Upper lobe of right lung (tissue), 1 donor: ENCODE results near the gene POMT1. TPM values are rescaled to one million over a fixed set of nuclear protein-coding genes. Genes with fewer than 3 reads are reported as not detected.

Experiments used
- ATAC-seq: fragments of 200-7000 bp; cut with Tn5 transposase; one replicate; pipeline ENCODE4 v1.9.1; 2020; ENCODE audit warnings: mild to moderate bottlenecking, moderate library complexity
- DNase-seq: peaks from one replicate; pipeline ENCODE4 v3.0.0-alpha.2; 2020
- H3K27ac ChIP-seq: fragments of 200-600 bp; one replicate; pipeline ENCODE4 v1.8.0; 2022
- H3K27me3 ChIP-seq: fragments of 200-600 bp; one replicate; pipeline ENCODE4 v1.8.0; 2022; ENCODE audit warnings: mild to moderate bottlenecking
- H3K36me3 ChIP-seq: fragments of 200-600 bp; one replicate; pipeline ENCODE4 v1.8.0; 2022
- H3K4me1 ChIP-seq: fragments of 200-600 bp; one replicate; pipeline ENCODE4 v1.8.0; 2022
- H3K4me3 ChIP-seq: fragments of 200-600 bp; one replicate; pipeline ENCODE4 v1.8.0; 2022; ENCODE audit warnings: mild to moderate bottlenecking
- H3K9me3 ChIP-seq: fragments of 200-600 bp; one replicate; pipeline ENCODE4 v1.8.0; 2022
- intact Hi-C: fragments of 100-400 bp; cut with DNase I; formaldehyde crosslinking; loops from one replicate; pipeline ENCODE4 v1.11.0; 2022
- total RNA-seq: library from RNA; stranded (reverse); fragmentation: NEBNext Ultra II Directional; extraction: Animal tissue kit (Norgen Biotek cat#: 25700); gene quantifications from one replicate; pipeline ENCODE4 v1.2.1, GENCODE V29; 2021
- TF ChIP-seq, protein P1 (sequence below): fragments of 200-600 bp; IDR thresholded peaks from one replicate; pipeline ENCODE4 v1.8.0; 2022; ENCODE audit warnings: antibody characterized with exemption
- donor health status: DM: no; HTN: yes; CAD: no; lungs with severe emphysema.

POMT1 gene
- total RNA-seq, 1 donor from 2014 or later = 25.2 TPM

DNA sequence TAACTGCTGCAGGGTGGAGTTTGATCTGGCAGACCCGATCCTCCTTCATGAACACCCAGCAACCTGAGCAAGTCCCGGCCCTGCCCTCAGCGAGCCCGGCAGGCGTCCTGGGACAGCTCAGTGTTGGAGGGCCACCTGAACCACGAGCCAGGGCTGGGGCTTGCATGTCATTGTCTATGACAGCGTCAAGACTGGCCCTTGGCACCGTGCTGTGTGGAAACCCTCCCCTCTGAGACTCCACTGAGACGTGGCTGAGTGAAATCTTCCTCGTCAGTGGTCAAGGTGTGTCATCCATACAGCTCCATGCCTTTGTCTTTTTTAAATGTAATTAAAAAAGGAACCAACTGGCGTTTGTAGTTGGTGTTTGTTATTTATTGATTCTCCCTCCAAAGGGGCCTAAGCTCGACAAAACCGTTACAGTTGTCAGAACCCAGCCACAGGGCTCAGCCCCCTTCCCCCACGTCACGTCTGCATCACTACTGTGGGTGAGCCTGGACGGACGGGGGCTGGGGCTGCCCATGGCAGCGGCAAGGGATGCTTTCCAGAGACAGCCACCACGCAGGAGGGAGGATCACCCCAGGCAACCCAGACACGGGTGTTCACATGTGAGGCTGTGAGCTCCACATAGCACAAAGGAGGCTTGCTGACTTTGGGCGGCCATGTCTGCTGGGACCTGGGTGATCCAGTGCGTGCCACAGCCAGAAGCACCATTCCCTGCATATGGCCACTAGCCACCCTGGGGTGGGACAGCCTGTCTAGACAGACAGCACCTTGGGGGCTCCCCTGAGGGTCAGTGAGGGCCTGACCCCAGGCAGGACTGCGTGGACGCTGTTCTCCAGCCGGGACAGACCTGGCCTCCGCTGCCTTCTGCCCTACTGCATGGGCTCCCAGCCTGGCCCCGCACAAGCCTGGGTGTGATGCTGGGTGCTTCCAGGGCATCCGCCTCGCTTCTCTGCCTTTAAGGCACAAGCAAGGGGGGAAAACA is 21.0 kb downstream of the POMT1 start:
- H3K27ac ChIP-seq = no peak overlapping the region
- no peaks in the 10 kb centered on the region for H3K4me1 ChIP-seq
- H3K36me3 ChIP-seq = peaks cover 94% of the 10 kb centered on the region
- TF ChIP-seq, protein P1, sequence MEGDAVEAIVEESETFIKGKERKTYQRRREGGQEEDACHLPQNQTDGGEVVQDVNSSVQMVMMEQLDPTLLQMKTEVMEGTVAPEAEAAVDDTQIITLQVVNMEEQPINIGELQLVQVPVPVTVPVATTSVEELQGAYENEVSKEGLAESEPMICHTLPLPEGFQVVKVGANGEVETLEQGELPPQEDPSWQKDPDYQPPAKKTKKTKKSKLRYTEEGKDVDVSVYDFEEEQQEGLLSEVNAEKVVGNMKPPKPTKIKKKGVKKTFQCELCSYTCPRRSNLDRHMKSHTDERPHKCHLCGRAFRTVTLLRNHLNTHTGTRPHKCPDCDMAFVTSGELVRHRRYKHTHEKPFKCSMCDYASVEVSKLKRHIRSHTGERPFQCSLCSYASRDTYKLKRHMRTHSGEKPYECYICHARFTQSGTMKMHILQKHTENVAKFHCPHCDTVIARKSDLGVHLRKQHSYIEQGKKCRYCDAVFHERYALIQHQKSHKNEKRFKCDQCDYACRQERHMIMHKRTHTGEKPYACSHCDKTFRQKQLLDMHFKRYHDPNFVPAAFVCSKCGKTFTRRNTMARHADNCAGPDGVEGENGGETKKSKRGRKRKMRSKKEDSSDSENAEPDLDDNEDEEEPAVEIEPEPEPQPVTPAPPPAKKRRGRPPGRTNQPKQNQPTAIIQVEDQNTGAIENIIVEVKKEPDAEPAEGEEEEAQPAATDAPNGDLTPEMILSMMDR = no peak
- ATAC-seq = no peak
- no peak overlapping the region for H3K4me3 ChIP-seq
- intact Hi-C loops = no loop called here
- no peaks in the 10 kb centered on the region for H3K9me3 ChIP-seq
- no peak for DNase-seq
- H3K27me3 ChIP-seq = no peaks in the 10 kb centered on the region

DNA sequence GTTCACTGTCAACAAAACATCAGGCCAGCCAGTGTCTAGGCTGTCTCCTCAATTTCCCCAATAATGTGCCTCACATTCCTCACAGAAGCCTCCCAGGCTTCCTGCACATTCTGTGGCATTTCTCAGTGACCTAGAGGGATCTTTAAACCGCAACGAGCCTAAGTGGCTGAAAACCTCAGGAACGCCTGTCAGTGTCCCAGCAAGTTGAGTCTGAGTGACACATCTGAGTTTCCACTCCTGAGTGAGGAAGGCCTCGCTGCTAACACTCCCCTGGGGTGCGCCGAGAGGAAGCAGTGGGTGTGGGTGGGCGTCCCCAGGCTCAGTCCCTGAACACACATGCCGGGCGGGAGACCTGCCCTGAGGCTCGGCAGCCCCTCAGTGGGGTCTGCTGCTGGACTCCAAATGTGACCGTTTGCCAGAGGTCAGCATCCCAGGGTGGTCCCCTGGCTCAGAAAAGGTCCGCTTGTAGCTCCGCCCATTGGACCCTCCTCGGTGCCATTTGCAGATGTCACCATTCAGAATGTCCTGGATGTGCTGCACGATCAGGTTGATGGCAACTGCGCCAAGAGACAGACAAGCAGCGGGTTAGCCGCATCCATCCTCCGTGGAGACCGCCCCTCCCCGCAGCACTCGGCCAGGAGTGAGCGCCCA is 22.1 kb downstream of the POMT1 start:
- H3K36me3 ChIP-seq = peaks cover 91% of the 10 kb centered on the region
- DNase-seq (no peak), ATAC-seq (no peak)
- no peaks in the 10 kb centered on the region for H3K27me3 ChIP-seq
- no peak overlapping the region for H3K27ac ChIP-seq
- TF ChIP-seq, protein P1 = no peak
- intact Hi-C loops = no loop called here
- no peaks in the 10 kb centered on the region for H3K9me3 ChIP-seq
- no peak overlapping the region for H3K4me3 ChIP-seq
- peaks cover 2% of the 10 kb centered on the region for H3K4me1 ChIP-seq

DNA sequence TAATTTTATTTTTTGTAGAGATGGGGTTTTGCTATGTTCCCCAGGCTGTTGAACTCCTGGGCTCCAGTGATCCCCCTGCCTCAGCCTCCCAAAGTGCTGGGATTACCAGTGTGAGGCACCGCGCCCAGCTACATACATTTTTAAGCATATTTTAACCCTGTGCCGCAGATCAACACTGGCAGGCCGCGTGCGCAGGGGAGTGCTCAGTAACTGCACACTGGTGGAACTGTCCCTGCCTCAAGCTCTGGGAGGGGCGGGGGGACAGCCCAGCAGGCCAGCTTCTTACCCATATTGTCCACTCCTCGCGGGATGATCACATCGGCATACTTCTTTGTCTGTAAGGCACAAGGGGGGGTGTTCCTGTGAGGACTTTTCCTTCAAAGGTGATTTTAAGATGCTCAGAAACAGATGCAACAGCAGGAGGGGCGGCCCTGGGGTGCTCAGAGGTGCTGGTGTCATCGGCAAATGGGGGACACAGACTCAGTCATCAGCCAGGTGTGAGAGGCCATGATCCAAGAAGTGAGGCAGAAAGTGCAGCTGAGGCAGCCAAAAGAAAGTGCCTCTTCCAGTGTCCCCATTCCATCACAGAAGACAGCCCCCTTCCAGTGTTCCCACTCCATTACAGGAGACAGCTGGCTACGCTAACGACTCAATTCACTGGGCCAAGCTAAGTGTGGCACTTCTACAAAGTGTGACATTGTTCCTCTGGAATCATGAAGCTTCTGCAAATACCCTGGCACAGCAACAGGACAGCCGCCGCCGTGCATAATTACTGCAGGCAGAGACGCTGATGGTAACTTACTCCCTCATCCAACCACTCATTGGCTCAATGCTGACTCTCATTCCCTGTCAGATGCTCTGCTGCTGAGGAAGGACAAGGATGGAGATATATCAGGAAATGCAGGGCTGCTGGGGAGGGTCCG is 23.2 kb downstream of the POMT1 start:
- TF ChIP-seq, protein P1 = no peak
- H3K36me3 ChIP-seq = peaks cover 80% of the 10 kb centered on the region

DNA sequence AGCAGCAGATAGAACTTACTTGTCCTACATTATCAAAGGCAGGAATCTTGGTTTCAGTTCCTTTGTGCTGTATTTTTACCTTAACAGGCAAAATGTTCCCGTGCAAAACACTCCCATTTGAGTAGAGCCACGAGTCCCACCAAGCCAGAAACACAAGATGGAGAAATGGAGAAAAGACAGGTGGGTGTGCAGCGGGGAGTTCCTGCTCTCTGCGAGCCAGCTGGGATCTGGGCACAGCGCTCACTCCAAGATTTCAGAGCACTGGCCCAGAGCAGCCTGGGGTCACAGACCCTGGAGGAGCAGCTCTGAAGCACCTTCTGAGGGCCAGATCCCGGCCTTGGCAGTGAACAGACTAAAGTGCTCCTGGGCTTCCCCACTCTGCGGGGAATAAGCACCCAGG is 25.5 kb downstream of the POMT1 start:
- DNase-seq = no peak
- no peaks in the 10 kb centered on the region for H3K9me3 ChIP-seq
- H3K27ac ChIP-seq = no peak overlapping the region
- H3K4me1 ChIP-seq = peaks cover 12% of the 10 kb centered on the region
- no peak overlapping the region for H3K4me3 ChIP-seq
- TF ChIP-seq, protein P1 = no peak
- intact Hi-C loops = no loop called here
- H3K36me3 ChIP-seq = peaks cover 58% of the 10 kb centered on the region
- no peaks in the 10 kb centered on the region for H3K27me3 ChIP-seq
- ATAC-seq = no peak

More for the DNA sequence above, 23.2 kb downstream of the POMT1 start:
- ATAC-seq = no peak
- intact Hi-C loops = no loop called here
- Histone ChIP-seq H3K27me3 (no peaks in the 10 kb centered on the region), H3K4me1 (peaks cover 9% of the 10 kb centered on the region), H3K9me3 (no peaks in the 10 kb centered on the region), H3K27ac (no peak overlapping the region), H3K4me3 (no peak overlapping the region)
- no peak for DNase-seq

DNA sequence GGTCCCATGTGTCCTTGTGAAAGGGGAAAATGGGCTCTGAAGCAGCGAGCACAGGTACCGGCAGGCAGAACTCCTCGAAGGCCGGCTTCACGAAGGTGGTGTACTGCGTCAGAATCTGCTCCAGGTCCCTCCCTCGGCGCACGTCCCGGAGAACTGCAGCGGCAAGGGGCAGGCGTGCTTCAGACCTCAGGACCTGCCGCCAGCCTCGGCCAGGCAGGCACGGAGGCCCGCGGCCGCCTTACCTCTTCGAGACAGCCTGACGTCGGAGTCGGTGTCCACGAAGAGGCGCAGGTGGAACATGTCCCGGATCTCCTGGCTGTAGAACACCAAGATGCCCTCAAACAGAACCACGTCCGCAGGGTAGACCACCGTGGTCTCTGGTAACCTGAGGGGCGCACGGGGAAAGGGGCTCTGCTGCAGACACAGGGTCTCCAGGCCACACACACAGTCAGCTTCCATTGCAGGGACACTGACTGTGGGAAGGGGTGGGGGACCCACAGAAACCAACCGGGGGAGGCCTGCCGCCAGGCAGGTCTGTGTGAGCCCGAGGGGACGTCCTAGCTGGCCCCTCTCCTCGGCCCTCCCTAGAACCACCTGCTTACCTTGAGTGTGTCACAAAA is 26.3 kb downstream of the POMT1 start:
- TF ChIP-seq, protein P1 = no peak
- Histone ChIP-seq H3K9me3 (no peaks in the 10 kb centered on the region), H3K4me3 (no peak overlapping the region), H3K36me3 (peaks cover 50% of the 10 kb centered on the region), H3K4me1 (peaks cover 12% of the 10 kb centered on the region), H3K27ac (no peak overlapping the region), H3K27me3 (no peaks in the 10 kb centered on the region)
- ATAC-seq (no peak), DNase-seq (no peak)
- intact Hi-C loops = no loop called here
